HCT116 (cell line): ENCODE data around the gene GLRA3.

Experiments used
- CBX3 ChIP-seq: IDR thresholded peaks from 2 replicates; pipeline ENCODE4 v1.6.1; 2012; ENCODE audit warnings: low read depth
- CEBPB ChIP-seq: IDR thresholded peaks from 2 replicates; pipeline ENCODE4 v1.6.1; 2012; ENCODE audit warnings: low read depth
- ELF1 ChIP-seq: IDR thresholded peaks from 2 replicates; pipeline ENCODE4 v1.6.1; 2012; ENCODE audit warnings: low read depth, borderline replicate concordance
- EZH2 ChIP-seq: fragments of 200-600 bp; sonication (generic); IDR thresholded peaks from 2 replicates; pipeline ENCODE4 v1.6.1; 2017; ENCODE audit warnings: antibody characterized with exemption, mixed run types
- FOSL1 ChIP-seq: IDR thresholded peaks from 2 replicates; pipeline ENCODE4 v1.6.1; 2012; ENCODE audit warnings: low read depth
- JUND ChIP-seq: IDR thresholded peaks from 2 replicates; pipeline ENCODE4 v1.6.1; 2012
- POLR2A ChIP-seq: IDR thresholded peaks from 2 replicates; pipeline ENCODE4 v1.7.0; 2011; ENCODE audit warnings: borderline replicate concordance; ENCODE audit not compliant: insufficient read depth, insufficient read length; ENCODE audit errors: extremely low read depth
- TCF7L2 ChIP-seq: IDR thresholded peaks from 2 replicates; pipeline ENCODE4 v1.7.0; 2011; ENCODE audit warnings: borderline replicate concordance, inconsistent platforms; ENCODE audit not compliant: insufficient read depth, insufficient read length; ENCODE audit errors: extremely low read depth
- YY1 ChIP-seq: IDR thresholded peaks from 2 replicates; pipeline ENCODE4 v1.6.1; 2011; ENCODE audit warnings: low read length, low read depth, moderate library complexity, mild to moderate bottlenecking; ENCODE audit not compliant: insufficient replicate concordance; ENCODE audit errors: extremely low read depth
- ZNF274 ChIP-seq: fragments of 200-500 bp; sonication (Bioruptor generic); IDR thresholded peaks from 2 replicates; pipeline ENCODE4 v1.6.1; 2014; ENCODE audit warnings: mild to moderate bottlenecking, low read depth, low read length, inconsistent platforms
- TF ChIP-seq, protein P1 (sequence below), 3 experiments: fragments of 200-600 bp in 1 of 3; sonication (generic) in 1 of 3; IDR thresholded peaks in 2 of 3; conservative IDR thresholded peaks in 1 of 3; 2 replicates each; pipeline ENCODE4 v1.5.1; 2012 to 2017; ENCODE audit warnings: low read depth in 2 of 3, low read length in 2 of 3, antibody characterized with exemption in 1 of 3, borderline replicate concordance in 1 of 3, control low read depth in 1 of 3, mild to moderate bottlenecking in 1 of 3, mixed read lengths in 1 of 3, mixed run types in 1 of 3, moderate library complexity in 1 of 3; ENCODE audit not compliant: insufficient read depth in 1 of 3
- TF ChIP-seq, protein P2 (sequence below): IDR thresholded peaks from 2 replicates; pipeline ENCODE4 v1.6.1; 2012; ENCODE audit warnings: low read depth

DNA sequence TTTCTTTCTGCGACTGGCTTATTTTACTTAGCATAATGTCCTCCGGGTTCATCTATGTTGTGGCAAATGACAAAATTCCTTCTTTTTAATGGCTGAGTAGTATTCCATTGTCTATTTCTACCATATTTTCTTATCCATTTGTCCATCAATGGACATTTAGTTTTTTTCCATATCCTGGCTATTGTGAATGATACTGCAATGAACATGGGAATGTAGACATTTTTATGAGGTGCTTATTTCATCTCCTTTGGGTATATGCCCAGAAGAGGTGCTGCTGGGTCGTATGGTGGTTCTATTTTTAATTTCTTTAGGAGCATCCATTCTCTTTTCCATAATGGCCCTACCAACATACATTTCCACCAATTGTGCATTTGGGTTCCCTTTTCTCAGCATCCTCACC, 230.2 kb downstream of the GLRA3 start:
- TF ChIP-seq POLR2A (no peak), FOSL1 (no peak), ZNF274 (no peak), CEBPB (no peak), ELF1 (no peak), YY1 (no peak), JUND (no peak), CBX3 (no peak), TCF7L2 (no peak), EZH2 (no peak)
- TF ChIP-seq, protein P1, sequence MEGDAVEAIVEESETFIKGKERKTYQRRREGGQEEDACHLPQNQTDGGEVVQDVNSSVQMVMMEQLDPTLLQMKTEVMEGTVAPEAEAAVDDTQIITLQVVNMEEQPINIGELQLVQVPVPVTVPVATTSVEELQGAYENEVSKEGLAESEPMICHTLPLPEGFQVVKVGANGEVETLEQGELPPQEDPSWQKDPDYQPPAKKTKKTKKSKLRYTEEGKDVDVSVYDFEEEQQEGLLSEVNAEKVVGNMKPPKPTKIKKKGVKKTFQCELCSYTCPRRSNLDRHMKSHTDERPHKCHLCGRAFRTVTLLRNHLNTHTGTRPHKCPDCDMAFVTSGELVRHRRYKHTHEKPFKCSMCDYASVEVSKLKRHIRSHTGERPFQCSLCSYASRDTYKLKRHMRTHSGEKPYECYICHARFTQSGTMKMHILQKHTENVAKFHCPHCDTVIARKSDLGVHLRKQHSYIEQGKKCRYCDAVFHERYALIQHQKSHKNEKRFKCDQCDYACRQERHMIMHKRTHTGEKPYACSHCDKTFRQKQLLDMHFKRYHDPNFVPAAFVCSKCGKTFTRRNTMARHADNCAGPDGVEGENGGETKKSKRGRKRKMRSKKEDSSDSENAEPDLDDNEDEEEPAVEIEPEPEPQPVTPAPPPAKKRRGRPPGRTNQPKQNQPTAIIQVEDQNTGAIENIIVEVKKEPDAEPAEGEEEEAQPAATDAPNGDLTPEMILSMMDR (IDR thresholded peaks at IDR 0.05 in 2 of 3, conservative IDR thresholded peaks at IDR 0.05 in 1 of 3; ENCODE audit: borderline replicate concordance in 1 of 3, insufficient read depth in 1 of 3, low read depth in 2 of 3, low read length in 2 of 3) = no peak
- TF ChIP-seq, protein P2, sequence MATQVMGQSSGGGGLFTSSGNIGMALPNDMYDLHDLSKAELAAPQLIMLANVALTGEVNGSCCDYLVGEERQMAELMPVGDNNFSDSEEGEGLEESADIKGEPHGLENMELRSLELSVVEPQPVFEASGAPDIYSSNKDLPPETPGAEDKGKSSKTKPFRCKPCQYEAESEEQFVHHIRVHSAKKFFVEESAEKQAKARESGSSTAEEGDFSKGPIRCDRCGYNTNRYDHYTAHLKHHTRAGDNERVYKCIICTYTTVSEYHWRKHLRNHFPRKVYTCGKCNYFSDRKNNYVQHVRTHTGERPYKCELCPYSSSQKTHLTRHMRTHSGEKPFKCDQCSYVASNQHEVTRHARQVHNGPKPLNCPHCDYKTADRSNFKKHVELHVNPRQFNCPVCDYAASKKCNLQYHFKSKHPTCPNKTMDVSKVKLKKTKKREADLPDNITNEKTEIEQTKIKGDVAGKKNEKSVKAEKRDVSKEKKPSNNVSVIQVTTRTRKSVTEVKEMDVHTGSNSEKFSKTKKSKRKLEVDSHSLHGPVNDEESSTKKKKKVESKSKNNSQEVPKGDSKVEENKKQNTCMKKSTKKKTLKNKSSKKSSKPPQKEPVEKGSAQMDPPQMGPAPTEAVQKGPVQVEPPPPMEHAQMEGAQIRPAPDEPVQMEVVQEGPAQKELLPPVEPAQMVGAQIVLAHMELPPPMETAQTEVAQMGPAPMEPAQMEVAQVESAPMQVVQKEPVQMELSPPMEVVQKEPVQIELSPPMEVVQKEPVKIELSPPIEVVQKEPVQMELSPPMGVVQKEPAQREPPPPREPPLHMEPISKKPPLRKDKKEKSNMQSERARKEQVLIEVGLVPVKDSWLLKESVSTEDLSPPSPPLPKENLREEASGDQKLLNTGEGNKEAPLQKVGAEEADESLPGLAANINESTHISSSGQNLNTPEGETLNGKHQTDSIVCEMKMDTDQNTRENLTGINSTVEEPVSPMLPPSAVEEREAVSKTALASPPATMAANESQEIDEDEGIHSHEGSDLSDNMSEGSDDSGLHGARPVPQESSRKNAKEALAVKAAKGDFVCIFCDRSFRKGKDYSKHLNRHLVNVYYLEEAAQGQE = no peak
